GM12873 (cell line): ENCODE measurements around the gene ZC3H15.

Experiments used
- CTCF ChIP-seq: IDR thresholded peaks from 2 replicates; pipeline ENCODE4 v1.5.1; 2012; ENCODE audit warnings: low read depth, mild to moderate bottlenecking, moderate library complexity, low read length, control low read depth; ENCODE audit not compliant: insufficient read depth; ENCODE audit errors: missing control alignments

The ZC3H15 gene

GRCh38 chr2:186503827-186504606, 18.0 kb downstream of the ZC3H15 start:
- peak; percentile 37 for TF ChIP-seq CTCF

GRCh38 chr2:186508263-186508662, 22.2 kb downstream of the ZC3H15 start:
- no peak for TF ChIP-seq CTCF

- TF ChIP-seq CTCF, result no peak
These were observed 29.3 kb downstream of the ZC3H15 start for GRCh38 chr2:186515376-186515775.

- no peak for TF ChIP-seq CTCF
These were observed 30.3 kb downstream of the ZC3H15 start for GRCh38 chr2:186516396-186516795.

GRCh38 chr2:186517090-186517489, 31.0 kb downstream of the ZC3H15 start:
- TF ChIP-seq CTCF, result no peak

- no peak for TF ChIP-seq CTCF
These were observed 32.2 kb downstream of the ZC3H15 start for GRCh38 chr2:186518291-186518690.

- TF ChIP-seq CTCF, result no peak
These were observed 32.9 kb downstream of the ZC3H15 start for GRCh38 chr2:186518945-186519344.

- TF ChIP-seq CTCF, result no peak
These were observed 36.4 kb downstream of the ZC3H15 start for GRCh38 chr2:186522450-186522849.
